Activated T-cell treated with anti-CD3 and anti-CD28 coated beads, Interleukin-2, amount 50 U/mL, for 24 hours (primary cell): ENCODE results near the gene ELK3.

ENCODE experiments used
- DNase-seq: peaks from one replicate; pipeline ENCODE4 v3.0.0-alpha.2; 2020
- H3K27ac Mint-ChIP-seq: 2 replicates; pipeline ENCODE4 v1.8.0; 2020; ENCODE audit warnings: mild to moderate bottlenecking, mixed read lengths
- H3K27me3 Mint-ChIP-seq: 2 replicates; pipeline ENCODE4 v1.8.0; 2020; ENCODE audit warnings: mixed read lengths
- H3K36me3 Mint-ChIP-seq: 2 replicates; pipeline ENCODE4 v1.8.0; 2020; ENCODE audit warnings: low read depth, mixed read lengths
- H3K4me1 Mint-ChIP-seq: 2 replicates; pipeline ENCODE4 v1.8.0; 2020; ENCODE audit warnings: low read depth, mixed read lengths
- H3K4me3 Mint-ChIP-seq: 2 replicates; pipeline ENCODE4 v1.8.0; 2020; ENCODE audit warnings: mild to moderate bottlenecking, moderate library complexity, mixed read lengths
- H3K9me3 Mint-ChIP-seq: 2 replicates; pipeline ENCODE4 v1.8.0; 2020; ENCODE audit warnings: mixed read lengths

The ELK3 gene

DNA sequence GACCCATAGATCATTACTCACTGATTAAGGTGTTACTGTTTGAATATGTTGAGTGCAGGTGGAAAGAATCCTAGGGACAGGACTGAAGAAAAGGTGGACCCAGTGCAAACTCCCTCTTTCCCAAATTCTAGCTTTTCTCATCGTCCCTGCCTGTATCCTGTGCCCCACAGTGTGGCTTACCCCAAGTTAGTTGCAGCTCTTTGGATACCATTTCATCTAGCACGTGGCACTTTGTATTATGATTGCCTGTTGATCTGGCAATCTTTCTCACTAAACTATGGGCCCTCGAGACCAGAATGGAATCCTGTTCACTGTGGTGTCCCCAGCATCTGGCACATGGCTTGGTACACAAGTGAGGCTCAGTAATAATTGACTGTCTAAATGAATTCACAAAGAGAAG, 66.5 kb downstream of the ELK3 start:
- H3K4me3 Mint-ChIP-seq: no peak overlapping the region
- peaks cover 65% of the 10 kb centered on the region for H3K36me3 Mint-ChIP-seq
- H3K9me3 Mint-ChIP-seq: no peaks in the 10 kb centered on the region
- no peak for DNase-seq
- H3K4me1 Mint-ChIP-seq: peaks cover 10% of the 10 kb centered on the region
- no peaks in the 10 kb centered on the region for H3K27me3 Mint-ChIP-seq
- peak overlapping the region; percentile 78 for H3K27ac Mint-ChIP-seq

DNA sequence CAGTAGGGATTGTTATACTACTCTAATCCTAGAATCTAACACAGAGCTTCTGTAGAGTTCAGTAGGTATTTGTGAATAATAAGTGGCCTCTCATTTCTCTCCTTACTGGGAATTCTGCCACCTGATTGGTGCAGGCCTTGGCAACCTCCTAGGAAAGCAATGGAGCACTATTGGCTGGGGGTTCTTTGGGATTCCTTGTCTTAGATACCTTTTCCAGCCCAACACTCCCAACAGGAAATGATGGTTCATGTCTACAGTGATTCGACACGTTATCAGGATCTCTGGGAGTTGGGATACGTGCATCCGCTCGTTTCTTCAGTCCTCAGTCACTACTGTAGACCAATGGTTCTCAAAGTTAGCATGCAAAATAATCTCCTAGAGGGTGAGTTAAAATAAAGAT, 67.4 kb downstream of the ELK3 start:
- peak overlapping the region; percentile 78 for H3K27ac Mint-ChIP-seq
- H3K4me1 Mint-ChIP-seq: peaks cover 12% of the 10 kb centered on the region
- H3K9me3 Mint-ChIP-seq: no peaks in the 10 kb centered on the region
- no peak for DNase-seq
- no peak overlapping the region for H3K4me3 Mint-ChIP-seq
- H3K36me3 Mint-ChIP-seq: peaks cover 72% of the 10 kb centered on the region
- no peaks in the 10 kb centered on the region for H3K27me3 Mint-ChIP-seq

DNA sequence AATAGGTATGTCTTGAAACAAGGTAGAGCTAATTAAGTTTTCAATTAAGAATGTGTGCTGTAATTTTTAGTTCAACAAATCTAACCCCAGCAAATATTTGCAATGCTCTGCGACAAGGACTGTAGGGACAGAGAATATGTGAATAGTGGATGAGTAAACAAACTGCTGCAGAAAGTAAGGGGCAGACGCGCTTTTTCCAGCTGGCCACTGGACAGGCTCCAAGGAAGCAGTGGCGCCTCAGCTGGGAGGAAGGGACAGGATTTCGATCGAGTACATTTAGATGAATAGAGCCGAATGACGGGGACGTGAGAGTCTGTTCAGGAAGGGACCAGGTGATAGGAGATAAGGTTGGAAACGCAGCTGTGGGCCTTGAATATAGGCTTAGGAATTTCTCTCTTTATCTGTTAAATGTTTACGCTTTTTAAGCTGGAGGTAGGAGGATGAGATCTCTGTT, 69.3 kb downstream of the ELK3 start:
- Mint-ChIP-seq H3K4me3 (no peak overlapping the region), H3K9me3 (no peaks in the 10 kb centered on the region), H3K4me1 (peaks cover 24% of the 10 kb centered on the region), H3K27ac (peak overlapping the region; percentile 30), H3K36me3 (peaks cover 87% of the 10 kb centered on the region), H3K27me3 (no peaks in the 10 kb centered on the region)
- no peak for DNase-seq

DNA sequence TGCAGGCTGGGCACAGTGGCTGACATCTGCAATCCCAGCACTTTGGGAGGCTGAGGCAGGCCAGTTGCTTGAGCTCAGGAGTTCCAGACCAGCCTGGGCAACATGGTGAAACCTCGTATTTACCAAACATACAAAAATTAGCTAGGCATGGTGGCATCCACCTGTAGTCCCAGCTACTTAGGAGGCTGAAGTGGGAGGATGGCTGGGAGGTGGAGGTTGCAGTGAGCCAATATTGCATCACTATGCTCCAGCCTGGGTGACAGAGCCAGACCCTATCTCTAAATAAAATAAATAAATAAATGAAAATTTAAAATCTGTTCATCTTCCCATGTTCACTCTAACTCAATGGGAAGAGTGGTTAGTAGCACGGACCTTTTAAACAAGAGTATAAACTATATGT, 71.2 kb downstream of the ELK3 start:
- H3K36me3 Mint-ChIP-seq: peaks cover 90% of the 10 kb centered on the region
- H3K27ac Mint-ChIP-seq: peak overlapping the region; percentile 62
- H3K4me3 Mint-ChIP-seq: no peak overlapping the region
- no peak for DNase-seq
- no peaks in the 10 kb centered on the region for H3K9me3 Mint-ChIP-seq
- H3K27me3 Mint-ChIP-seq: no peaks in the 10 kb centered on the region
- peaks cover 32% of the 10 kb centered on the region for H3K4me1 Mint-ChIP-seq

DNA sequence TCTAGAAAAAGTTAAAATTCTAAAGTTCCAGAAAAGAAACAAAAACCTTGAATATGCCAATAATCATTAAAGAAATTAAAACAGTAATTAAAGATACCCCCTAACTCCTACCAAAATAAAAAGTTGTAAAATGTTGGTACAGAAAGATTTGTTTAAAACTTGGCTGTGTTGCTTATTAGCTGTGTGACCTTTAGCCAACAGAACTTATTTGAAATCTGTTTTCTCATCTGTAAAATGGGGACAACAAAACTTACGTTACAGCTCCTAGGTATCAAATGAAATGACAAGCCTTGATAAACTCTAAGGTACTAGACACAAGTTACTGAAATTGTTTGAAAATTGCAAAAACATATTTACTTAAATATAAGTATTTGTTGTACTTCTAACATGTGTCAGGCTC, 71.7 kb downstream of the ELK3 start:
- Mint-ChIP-seq H3K9me3 (no peaks in the 10 kb centered on the region), H3K27me3 (no peaks in the 10 kb centered on the region), H3K4me1 (peaks cover 32% of the 10 kb centered on the region), H3K27ac (peak overlapping the region; percentile 67), H3K36me3 (peaks cover 90% of the 10 kb centered on the region), H3K4me3 (no peak overlapping the region)
- no peak for DNase-seq

DNA sequence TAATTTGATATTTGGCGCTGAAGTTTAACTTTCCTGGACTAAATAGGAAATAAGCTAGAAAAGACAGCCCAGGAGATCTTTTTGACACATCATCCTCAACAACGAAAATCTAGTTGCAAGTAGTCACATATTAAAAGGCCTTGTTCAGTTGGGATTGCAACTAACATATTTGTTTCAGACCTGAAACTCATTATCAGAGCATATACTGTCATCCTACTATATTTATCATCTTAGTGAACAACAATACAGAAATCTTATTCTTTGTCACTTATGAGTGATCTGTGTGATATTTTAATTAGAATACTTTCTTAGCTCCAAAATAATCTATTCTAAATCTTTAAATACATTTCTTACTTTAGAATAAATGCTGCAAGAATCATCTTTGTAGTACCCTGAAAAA, 72.1 kb downstream of the ELK3 start:
- peaks cover 28% of the 10 kb centered on the region for H3K4me1 Mint-ChIP-seq
- H3K4me3 Mint-ChIP-seq: no peak overlapping the region
- peak overlapping the region; percentile 67 for H3K27ac Mint-ChIP-seq
- no peaks in the 10 kb centered on the region for H3K27me3 Mint-ChIP-seq
- peaks cover 90% of the 10 kb centered on the region for H3K36me3 Mint-ChIP-seq
- DNase-seq: no peak
- no peaks in the 10 kb centered on the region for H3K9me3 Mint-ChIP-seq

DNA sequence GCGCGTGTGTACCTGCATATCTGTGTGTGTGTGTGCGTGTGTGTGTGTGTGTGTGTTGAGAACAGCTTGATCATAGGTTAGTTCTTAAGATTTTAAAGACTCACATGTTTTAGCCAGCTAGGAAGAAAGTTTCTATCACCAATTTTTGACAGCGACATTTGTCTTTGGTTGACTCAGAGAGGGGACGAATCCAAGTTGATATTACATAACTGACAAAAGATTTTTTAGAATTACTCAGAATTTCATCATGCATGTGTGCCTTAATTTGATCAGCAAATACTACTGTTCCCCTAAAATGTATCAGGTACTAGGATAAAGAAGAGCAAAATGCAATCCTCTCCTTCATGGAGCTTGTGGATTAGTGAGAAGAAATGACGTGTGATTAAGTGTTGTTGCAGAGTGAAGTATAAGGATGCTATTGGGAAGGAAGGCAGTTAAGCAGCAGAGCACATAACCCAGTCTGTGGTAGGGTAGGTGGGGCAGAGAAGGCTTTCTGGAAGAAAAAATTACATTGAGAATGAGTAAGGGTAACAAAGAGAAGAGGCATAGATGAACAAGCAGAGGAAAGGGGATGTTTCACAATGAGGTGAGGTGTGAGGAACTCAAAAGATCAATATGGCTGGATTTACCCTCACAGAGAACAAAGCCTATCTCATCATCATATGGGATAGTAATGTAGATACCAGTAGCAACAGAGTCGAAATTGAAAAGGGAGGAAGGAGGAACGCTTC, 77.5 kb downstream of the ELK3 start:
- Mint-ChIP-seq H3K9me3 (no peaks in the 10 kb centered on the region), H3K4me3 (no peak overlapping the region), H3K4me1 (peaks cover 52% of the 10 kb centered on the region), H3K27me3 (no peaks in the 10 kb centered on the region), H3K36me3 (peaks cover 88% of the 10 kb centered on the region), H3K27ac (peak overlapping the region; percentile 10)
- DNase-seq: no peak

DNA sequence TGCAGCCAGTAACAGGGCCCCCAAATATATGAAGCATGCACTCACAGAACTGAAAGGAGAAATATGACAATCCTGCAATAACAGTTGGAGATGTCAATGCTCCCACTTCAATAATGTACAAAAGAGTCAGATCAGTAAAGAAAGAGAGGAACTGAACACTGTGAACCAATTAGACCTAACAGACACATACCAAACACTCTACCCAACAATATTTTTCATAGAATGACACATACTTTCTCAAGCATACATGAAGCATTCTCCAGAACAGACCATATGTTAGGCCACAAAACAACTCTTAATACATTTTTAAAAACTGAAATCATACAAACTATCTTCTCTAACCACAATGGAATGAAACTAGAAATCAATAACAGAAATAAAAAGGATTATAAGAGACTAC, 80.2 kb downstream of the ELK3 start:
- H3K4me3 Mint-ChIP-seq: no peak overlapping the region
- H3K9me3 Mint-ChIP-seq: no peaks in the 10 kb centered on the region
- no peaks in the 10 kb centered on the region for H3K27me3 Mint-ChIP-seq
- H3K27ac Mint-ChIP-seq: peak overlapping the region; percentile 83
- DNase-seq: no peak
- H3K36me3 Mint-ChIP-seq: peaks cover 84% of the 10 kb centered on the region
- H3K4me1 Mint-ChIP-seq: peaks cover 33% of the 10 kb centered on the region

DNA sequence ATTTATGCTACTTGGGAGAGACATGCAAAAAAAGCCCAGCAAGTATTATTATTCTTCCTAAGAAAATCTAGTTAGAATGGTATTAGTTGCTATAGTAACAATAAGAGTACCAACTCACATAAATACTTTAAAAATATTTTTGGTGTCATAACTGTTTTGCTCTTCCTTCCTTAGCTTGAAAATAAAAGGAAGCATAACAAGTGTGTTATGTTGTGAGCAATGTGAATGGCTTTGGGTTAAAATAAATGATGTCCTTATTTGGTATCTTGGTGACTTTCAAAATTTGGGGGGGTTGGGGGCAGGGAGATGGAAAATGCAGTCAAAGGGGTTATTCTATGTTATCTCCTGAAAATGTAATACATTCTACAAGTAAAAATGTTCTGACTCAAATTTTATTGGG, 91.0 kb downstream of the ELK3 start:
- no peak for DNase-seq
- no peaks in the 10 kb centered on the region for H3K27me3 Mint-ChIP-seq
- peaks cover 15% of the 10 kb centered on the region for H3K4me1 Mint-ChIP-seq
- H3K9me3 Mint-ChIP-seq: no peaks in the 10 kb centered on the region
- H3K36me3 Mint-ChIP-seq: peaks cover 93% of the 10 kb centered on the region
- H3K4me3 Mint-ChIP-seq: no peak overlapping the region
- peak overlapping the region; percentile 50 for H3K27ac Mint-ChIP-seq

DNA sequence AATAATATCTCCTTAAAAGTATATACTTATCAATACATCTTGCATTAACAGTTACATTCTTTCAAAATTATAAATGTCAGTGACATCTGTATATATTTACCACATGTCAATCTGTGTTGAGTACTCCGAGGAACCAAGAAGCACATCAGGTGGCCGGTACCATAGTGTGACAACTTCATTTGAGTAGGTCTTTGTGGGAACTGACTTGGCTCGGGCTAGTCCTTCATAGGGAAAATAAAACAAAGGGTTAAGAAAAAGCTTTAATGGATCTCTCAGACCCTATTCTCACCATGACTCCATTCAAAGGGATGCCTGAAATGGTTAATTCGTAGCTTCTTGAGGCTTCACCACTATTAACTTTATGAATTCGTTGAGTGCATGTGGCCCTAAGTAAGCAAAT, 94.9 kb downstream of the ELK3 start:
- DNase-seq: no peak
- Mint-ChIP-seq H3K4me1 (peaks cover 17% of the 10 kb centered on the region), H3K27ac (no peak overlapping the region), H3K36me3 (peaks cover 82% of the 10 kb centered on the region), H3K27me3 (no peaks in the 10 kb centered on the region), H3K9me3 (no peaks in the 10 kb centered on the region), H3K4me3 (no peak overlapping the region)

DNA sequence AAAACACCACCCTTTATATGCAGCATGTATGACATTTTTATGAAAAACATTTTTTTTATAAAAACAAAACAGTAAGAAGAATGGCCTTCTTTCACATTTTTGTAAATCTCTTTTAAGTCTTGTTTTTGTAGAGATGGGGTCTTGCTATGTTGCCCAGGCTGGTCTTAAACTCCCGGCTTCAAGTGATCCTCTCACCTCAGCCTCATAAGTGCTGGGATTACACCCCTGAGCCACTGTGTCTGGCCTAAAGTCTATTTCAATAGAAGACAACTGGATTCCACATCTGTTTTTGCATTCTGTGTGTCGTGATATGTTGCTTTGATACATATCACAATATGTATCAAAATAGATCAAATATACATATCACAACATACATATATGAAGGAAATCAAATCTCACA, 98.9 kb downstream of the ELK3 start:
- Mint-ChIP-seq H3K4me3 (no peak overlapping the region), H3K36me3 (peaks cover 78% of the 10 kb centered on the region), H3K9me3 (no peaks in the 10 kb centered on the region), H3K4me1 (peaks cover 36% of the 10 kb centered on the region), H3K27me3 (no peaks in the 10 kb centered on the region), H3K27ac (no peak overlapping the region)
- DNase-seq: no peak

DNA sequence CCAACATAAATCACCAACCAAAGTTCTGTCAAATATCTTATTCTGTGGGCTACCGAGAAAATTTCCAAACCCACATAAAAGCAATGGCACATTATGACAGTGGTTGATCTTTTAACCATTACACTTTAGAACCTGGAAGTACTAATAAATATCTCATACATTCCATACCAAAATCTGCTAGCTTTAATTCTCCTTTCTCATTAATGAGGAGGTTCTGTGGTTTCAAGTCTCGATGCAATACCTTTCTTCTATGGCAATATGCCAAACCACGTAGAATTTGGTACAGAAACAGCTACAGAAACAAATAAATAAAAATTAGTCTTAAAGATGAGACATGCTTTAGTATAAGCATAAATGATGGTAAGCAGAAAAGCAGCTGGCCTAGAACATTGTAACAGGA, 100.7 kb downstream of the ELK3 start:
- no peaks in the 10 kb centered on the region for H3K9me3 Mint-ChIP-seq
- H3K27me3 Mint-ChIP-seq: no peaks in the 10 kb centered on the region
- H3K4me3 Mint-ChIP-seq: no peak overlapping the region
- peaks cover 75% of the 10 kb centered on the region for H3K36me3 Mint-ChIP-seq
- H3K4me1 Mint-ChIP-seq: peaks cover 29% of the 10 kb centered on the region
- no peak for DNase-seq
- H3K27ac Mint-ChIP-seq: peak overlapping the region; percentile 64

DNA sequence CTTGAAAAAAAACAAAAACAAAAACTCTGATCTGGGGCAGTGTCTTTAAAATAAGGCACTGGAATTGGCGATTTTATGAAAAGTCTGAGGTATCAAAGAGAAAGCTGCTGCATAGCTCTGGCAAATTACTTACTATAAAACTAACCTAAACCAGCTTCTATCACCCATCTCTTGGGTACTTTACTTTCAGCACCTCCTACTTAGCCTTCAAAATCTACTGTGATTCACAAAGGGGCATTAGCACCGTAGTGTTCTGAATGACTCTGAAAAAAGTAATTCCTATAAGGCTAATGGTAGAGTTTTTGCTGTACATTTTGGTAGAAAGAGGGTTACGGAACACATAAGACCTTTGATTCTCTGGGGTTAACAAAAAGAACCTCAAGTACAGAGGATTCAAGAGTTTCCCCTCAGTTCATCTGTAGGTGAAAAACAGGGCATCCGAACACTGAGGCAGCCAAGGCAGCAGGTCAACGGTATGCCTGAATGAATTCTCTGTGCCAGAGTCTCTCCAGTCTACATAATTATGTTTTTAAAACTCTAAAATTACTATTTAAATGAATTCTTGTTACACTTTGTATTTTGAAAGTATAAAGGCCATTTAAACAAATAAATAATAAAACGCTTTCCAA, 101.5 kb downstream of the ELK3 start:
- DNase-seq: no peak
- Mint-ChIP-seq H3K9me3 (no peaks in the 10 kb centered on the region), H3K36me3 (peaks cover 75% of the 10 kb centered on the region), H3K4me1 (peaks cover 31% of the 10 kb centered on the region), H3K27ac (peak overlapping the region; percentile 83), H3K4me3 (no peak overlapping the region), H3K27me3 (no peaks in the 10 kb centered on the region)

DNA sequence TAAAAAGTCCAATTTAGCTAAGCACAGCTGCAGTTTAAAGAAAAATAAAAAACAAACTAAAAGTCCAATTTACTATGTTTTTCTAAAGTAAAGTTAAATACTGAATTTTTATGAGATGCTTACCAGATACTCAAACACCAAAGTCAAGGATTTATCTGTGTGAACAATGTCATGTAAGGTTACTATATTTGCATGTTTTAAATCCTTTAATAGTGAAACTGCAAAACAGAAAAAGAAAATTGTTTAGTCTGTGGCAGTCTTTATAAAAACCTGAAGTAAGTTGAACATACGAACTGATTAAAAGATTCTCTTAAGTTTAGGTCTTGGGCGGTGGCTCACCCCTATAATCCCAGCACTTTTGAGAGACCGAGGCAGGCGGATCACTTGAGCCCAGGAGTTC, 103.3 kb downstream of the ELK3 start:
- Mint-ChIP-seq H3K27ac (no peak overlapping the region), H3K4me3 (no peak overlapping the region), H3K9me3 (no peaks in the 10 kb centered on the region), H3K36me3 (peaks cover 68% of the 10 kb centered on the region), H3K27me3 (no peaks in the 10 kb centered on the region), H3K4me1 (peaks cover 35% of the 10 kb centered on the region)
- no peak for DNase-seq

DNA sequence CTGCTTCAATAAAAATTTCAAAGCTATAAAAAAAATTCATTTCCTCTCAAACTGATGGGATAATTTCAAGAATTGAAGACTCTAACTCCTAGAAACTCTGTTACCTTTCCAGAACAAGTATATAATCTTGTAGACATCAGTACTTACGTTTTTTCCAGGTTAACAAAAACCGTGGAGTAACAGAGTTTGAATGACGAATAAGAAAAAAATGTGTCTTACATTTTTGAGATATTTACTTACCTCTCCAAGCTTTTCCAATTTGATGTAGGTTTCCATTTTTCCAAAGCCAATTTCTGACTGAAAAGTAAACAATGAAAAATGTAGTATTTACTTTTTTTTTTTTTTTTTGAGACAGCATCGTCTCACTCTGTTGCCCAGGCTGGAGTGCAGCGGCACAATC, 105.9 kb downstream of the ELK3 start:
- Mint-ChIP-seq H3K4me1 (peaks cover 34% of the 10 kb centered on the region), H3K36me3 (peaks cover 59% of the 10 kb centered on the region), H3K9me3 (no peaks in the 10 kb centered on the region), H3K4me3 (no peak overlapping the region), H3K27me3 (no peaks in the 10 kb centered on the region), H3K27ac (no peak overlapping the region)
- no peak for DNase-seq
